Gastroesophageal sphincter (tissue), 4 donors: ENCODE measurements around the gene ERCC5. TPM values are rescaled to one million over a fixed set of nuclear protein-coding genes. Genes with fewer than 3 reads are reported as not detected.

ENCODE experiments used
- ATAC-seq: fragments of 150-250 bp; one replicate; pipeline ENCODE4 v1.9.1; 2016; ENCODE audit warnings: mild to moderate bottlenecking, moderate library complexity
- H3K27ac ChIP-seq, 4 donors: fragments of 200-600 bp; sonication (generic) in 3 of 4; 1 replicate in 3 of 4; 2 replicates in 1 of 4; pipeline ENCODE4 v1.5.1; 2016 to 2019
- H3K27me3 ChIP-seq: fragments of 200-600 bp; sonication (generic); one replicate; pipeline ENCODE4 v1.5.1; 2019
- H3K36me3 ChIP-seq, 2 donors: fragments of 200-600 bp; sonication (generic); one replicate each; pipeline ENCODE4 v1.5.1; 2019; ENCODE audit warnings: control low read depth in 1 of 2
- H3K4me1 ChIP-seq, 3 donors: fragments of 200-600 bp; sonication (generic); 1 replicate in 2 of 3; 2 replicates in 1 of 3; pipeline ENCODE4 v1.5.1; 2016 to 2019; ENCODE audit warnings: control low read depth in 2 of 3
- H3K4me3 ChIP-seq, 2 donors: fragments of 200-600 bp; sonication (generic); one replicate each; pipeline ENCODE4 v1.5.1; 2019; ENCODE audit warnings: mild to moderate bottlenecking in 1 of 2, moderate library complexity in 1 of 2
- H3K9me3 ChIP-seq, 3 donors: fragments of 200-600 bp; sonication (generic); one replicate each; pipeline ENCODE4 v1.5.1; 2017 to 2019; ENCODE audit warnings: control low read depth in 2 of 3
- CTCF ChIP-seq, 4 experiments: fragments of 200-600 bp in 2 of 4; fragments of 450-650 bp in 2 of 4; sonication (generic) in 1 of 4; IDR thresholded peaks; one replicate each; pipeline ENCODE4 v1.5.1; 2017 to 2019; ENCODE audit warnings: antibody characterized with exemption in 4 of 4, mild to moderate bottlenecking in 2 of 4, moderate library complexity in 2 of 4
- EP300 ChIP-seq: sonication (generic); formaldehyde crosslinking; IDR thresholded peaks from one replicate; pipeline ENCODE4 v1.6.1; 2017; ENCODE audit warnings: antibody characterized with exemption, mild to moderate bottlenecking
- POLR2A ChIP-seq, 2 donors: fragments of 450-650 bp; IDR thresholded peaks; one replicate each; pipeline ENCODE4 v1.6.1; 2017; ENCODE audit warnings: antibody characterized with exemption in 2 of 2, mild to moderate bottlenecking in 2 of 2, moderate library complexity in 1 of 2
- POLR2AphosphoS5 ChIP-seq: sonication (generic); formaldehyde crosslinking; IDR thresholded peaks from one replicate; pipeline ENCODE4 v1.6.1; 2017; ENCODE audit warnings: antibody characterized with exemption
- WGBS, 2 donors: methylation state at CpG; one replicate each; pipeline ENCODE4 v1.1.5; 2018; ENCODE audit warnings: low coverage in 1 of 2; 5-methylcytosine and 5-hydroxymethylcytosine counted together
- total RNA-seq, 4 donors: library from RNA; depleted of rRNA; stranded (reverse); fragments of >200 nt; gene quantifications; one replicate each; pipeline ENCODE4 v1.1.0, GENCODE V29; 2016

Gene ERCC5
- total RNA-seq, 4 donors from 2014 or later = 57.5 to 75.6 (median 65.2) TPM

- Histone ChIP-seq H3K4me1 (no peaks in the 10 kb centered on the region), H3K36me3 (no peaks in the 10 kb centered on the region), H3K27ac (no peak overlapping the region), H3K9me3 (no peaks in the 10 kb centered on the region), H3K27me3 (peaks cover 26% of the 10 kb centered on the region), H3K4me3 (no peak overlapping the region)
- no peak for ATAC-seq
- TF ChIP-seq POLR2AphosphoS5 (no peak), EP300 (no peak), CTCF (IDR thresholded peaks at IDR 0.05) (no peak)
- 20 to 53% methylated on average over 3 of the region's 3 CpGs for WGBS, 2 donors
Measured at GRCh38 chr13:102915393-102915930, 69.6 kb downstream of the ERCC5 start.

GRCh38 chr13:102917019-102917418 is 71.2 kb downstream of the ERCC5 start:
- Histone ChIP-seq H3K36me3 (no peaks in the 10 kb centered on the region), H3K27me3 (peaks cover 26% of the 10 kb centered on the region), H3K27ac (no peak overlapping the region), H3K4me3 (no peak overlapping the region), H3K9me3 (no peaks in the 10 kb centered on the region), H3K4me1 (no peaks in the 10 kb centered on the region)
- TF ChIP-seq POLR2AphosphoS5 (no peak), EP300 (no peak), POLR2A (IDR thresholded peaks at IDR 0.05) (no peak), CTCF (IDR thresholded peaks at IDR 0.05) (no peak)
- ATAC-seq = no peak
- 70 to 75% methylated on average over 1 to 3 of the region's 3 CpGs for WGBS, 2 donors

GRCh38 chr13:102922184-102922583 is 76.4 kb downstream of the ERCC5 start:
- Histone ChIP-seq H3K9me3 (no peaks in the 10 kb centered on the region), H3K27me3 (peaks cover 6% of the 10 kb centered on the region), H3K36me3 (no peaks in the 10 kb centered on the region), H3K4me3 (no peak overlapping the region), H3K4me1 (no peaks in the 10 kb centered on the region), H3K27ac (no peak overlapping the region)
- no peak for ATAC-seq
- TF ChIP-seq CTCF (IDR thresholded peaks at IDR 0.05) (no peak), EP300 (no peak), POLR2A (IDR thresholded peaks at IDR 0.05) (no peak), POLR2AphosphoS5 (no peak)
- 85 to 90% methylated on average over 5 of the region's 5 CpGs for WGBS, 2 donors

Other genes with a start within 250 kb of the ERCC5 start
- 10 to 100 TPM; 41.4 to 52.8 (median 42.2) TPM for gene TPP2, start 249.0 kb upstream of the ERCC5 start, total RNA-seq
- gene METTL21C, start 151.0 kb upstream of the ERCC5 start, total RNA-seq = under 1 TPM in 1 of 4 donors, not detected in 3; 0.62 TPM
- 10 to 100 TPM in 1 of 4 donors, 1 to 10 TPM in 3; 6.4 to 10.6 (median 7.7) TPM for gene TEX30, start 72.2 kb upstream of the ERCC5 start, total RNA-seq
- gene POGLUT2, start 47.1 kb upstream of the ERCC5 start, total RNA-seq = 10 to 100 TPM in 1 of 4 donors, 1 to 10 TPM in 3; 3.5 to 17.9 (median 6.9) TPM
- gene BIVM, start 46.9 kb upstream of the ERCC5 start, total RNA-seq = 10 to 100 TPM in 3 of 4 donors, 1 to 10 TPM in 1; 8.7 to 19.6 (median 15.8) TPM
- gene SLC10A2, start 220.4 kb downstream of the ERCC5 start, total RNA-seq = under 1 TPM in 1 of 4 donors, not detected in 3; 0.08 TPM